ENCODE results near the gene CYP4F2. TPM values are rescaled to one million over a fixed set of nuclear protein-coding genes. Genes with fewer than 3 reads are reported as not detected.

Gene CYP4F2
- total and polyA plus RNA-seq, 4 donors: 7.7 to 186 (median 85.2) TPM

- Histone ChIP-seq H3K4me3 (ENCODE audit: low read depth in 1 of 3, low read length in 3 of 3) (no peak overlapping the region), H3K27ac (ENCODE audit: low read depth in 1 of 2, low read length in 2 of 2) (peak overlapping the region; percentile 77 to 80), H3K27me3 (ENCODE audit: control insufficient read depth in 4 of 4, insufficient read depth in 4 of 4, low read length in 3 of 4) (no peaks in the 10 kb centered on the region), H3K4me1 (ENCODE audit: control insufficient read depth in 4 of 4, insufficient read depth in 4 of 4, low read length in 3 of 4) (peaks cover 6 to 22% (median 16%) of the 10 kb centered on the region in 4 donors), H3K36me3 (ENCODE audit: control insufficient read depth in 4 of 4, insufficient read depth in 3 of 4, low read depth in 1 of 4, low read length in 3 of 4) (no peaks in the 10 kb centered on the region), H3K9ac (ENCODE audit: low read depth in 1 of 2, low read length in 2 of 2) (peak overlapping the region in 1 of 2 donors; percentile 1), H3K9me3 (ENCODE audit: control insufficient read depth in 4 of 4, low read length in 3 of 4) (no peaks in the 10 kb centered on the region)
- no peak for DNase-seq (ENCODE audit: low spot score)
- TF ChIP-seq, protein P1, sequence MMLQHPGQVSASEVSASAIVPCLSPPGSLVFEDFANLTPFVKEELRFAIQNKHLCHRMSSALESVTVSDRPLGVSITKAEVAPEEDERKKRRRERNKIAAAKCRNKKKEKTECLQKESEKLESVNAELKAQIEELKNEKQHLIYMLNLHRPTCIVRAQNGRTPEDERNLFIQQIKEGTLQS (IDR thresholded peaks at IDR 0.05): no peak
- TF ChIP-seq, protein P2, sequence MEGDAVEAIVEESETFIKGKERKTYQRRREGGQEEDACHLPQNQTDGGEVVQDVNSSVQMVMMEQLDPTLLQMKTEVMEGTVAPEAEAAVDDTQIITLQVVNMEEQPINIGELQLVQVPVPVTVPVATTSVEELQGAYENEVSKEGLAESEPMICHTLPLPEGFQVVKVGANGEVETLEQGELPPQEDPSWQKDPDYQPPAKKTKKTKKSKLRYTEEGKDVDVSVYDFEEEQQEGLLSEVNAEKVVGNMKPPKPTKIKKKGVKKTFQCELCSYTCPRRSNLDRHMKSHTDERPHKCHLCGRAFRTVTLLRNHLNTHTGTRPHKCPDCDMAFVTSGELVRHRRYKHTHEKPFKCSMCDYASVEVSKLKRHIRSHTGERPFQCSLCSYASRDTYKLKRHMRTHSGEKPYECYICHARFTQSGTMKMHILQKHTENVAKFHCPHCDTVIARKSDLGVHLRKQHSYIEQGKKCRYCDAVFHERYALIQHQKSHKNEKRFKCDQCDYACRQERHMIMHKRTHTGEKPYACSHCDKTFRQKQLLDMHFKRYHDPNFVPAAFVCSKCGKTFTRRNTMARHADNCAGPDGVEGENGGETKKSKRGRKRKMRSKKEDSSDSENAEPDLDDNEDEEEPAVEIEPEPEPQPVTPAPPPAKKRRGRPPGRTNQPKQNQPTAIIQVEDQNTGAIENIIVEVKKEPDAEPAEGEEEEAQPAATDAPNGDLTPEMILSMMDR (IDR thresholded peaks at IDR 0.05; ENCODE audit: low read depth, low read length, missing input control): no peak
- TF ChIP-seq RXRA (IDR thresholded peaks at IDR 0.05) (no peak), EGR1 (IDR thresholded peaks at IDR 0.05; ENCODE audit: low read depth in 2 of 2) (no peak), HNF4G (IDR thresholded peaks at IDR 0.05) (no peak), NR2F2 (IDR thresholded peaks at IDR 0.05) (no peak), MAX (IDR thresholded peaks at IDR 0.05) (no peak), SP1 (IDR thresholded peaks at IDR 0.05) (no peak), HNF4A (conservative IDR thresholded peaks at IDR 0.05) (no peak), JUND (IDR thresholded peaks at IDR 0.05) (no peak), REST (IDR thresholded peaks at IDR 0.05) (no peak)
- WGBS: 57% methylated on average over 9 of the region's 9 CpGs
These were observed 28.0 kb downstream of the CYP4F2 start for GRCh38 chr19:15869873-15870272.

- no peak for DNase-seq (ENCODE audit: low spot score)
- no peak overlapping the region for H3K9ac ChIP-seq (ENCODE audit: low read depth in 1 of 2, low read length in 2 of 2)
- 4% methylated on average over 3 of the region's 3 CpGs for whole genome bisulfite sequencing
- TF ChIP-seq RXRA (IDR thresholded peaks at IDR 0.05) (peak; percentile 81 to 96), NR2F2 (IDR thresholded peaks at IDR 0.05) (no peak), FOXA1 (IDR thresholded peaks at IDR 0.05) (peak; percentile 88), FOXA2 (IDR thresholded peaks at IDR 0.05) (peak; percentile 94), YY1 (IDR thresholded peaks at IDR 0.05) (peak; percentile 84), SP1 (IDR thresholded peaks at IDR 0.05) (peak; percentile 95), GABPA (IDR thresholded peaks at IDR 0.05 in 1 of 2, conservative IDR thresholded peaks at IDR 0.05 in 1 of 2) (peak; percentile 16 to 69), JUND (IDR thresholded peaks at IDR 0.05) (peak; percentile 64 to 88), REST (IDR thresholded peaks at IDR 0.05) (peak; percentile 90), MAX (IDR thresholded peaks at IDR 0.05) (peak; percentile 95), HNF4A (conservative IDR thresholded peaks at IDR 0.05) (peak; percentile 85 to 92), RAD21 (IDR thresholded peaks at IDR 0.05) (peak; percentile 88 to 89), EGR1 (IDR thresholded peaks at IDR 0.05; ENCODE audit: low read depth in 2 of 2) (peak in 1 of 2 donors; percentile 67), TAF1 (conservative IDR thresholded peaks at IDR 0.05) (peak; percentile 33)
- TF ChIP-seq, protein P1 (IDR thresholded peaks at IDR 0.05): peak; percentile 63
- TF ChIP-seq, protein P2 (IDR thresholded peaks at IDR 0.05; ENCODE audit: low read depth, low read length, missing input control): peak; percentile 87
These were observed 28.7 kb downstream of the CYP4F2 start for GRCh38 chr19:15869109-15869555.

More at GRCh38 chr19:15869109-15869555, 28.7 kb downstream of the CYP4F2 start:
- no peaks in the 10 kb centered on the region for H3K9me3 ChIP-seq (ENCODE audit: control insufficient read depth in 4 of 4, low read length in 3 of 4)
- H3K4me3 ChIP-seq (ENCODE audit: low read depth in 1 of 3, low read length in 3 of 3): no peak overlapping the region
- no peaks in the 10 kb centered on the region for H3K36me3 ChIP-seq (ENCODE audit: control insufficient read depth in 4 of 4, insufficient read depth in 3 of 4, low read depth in 1 of 4, low read length in 3 of 4)
- H3K4me1 ChIP-seq (ENCODE audit: control insufficient read depth in 4 of 4, insufficient read depth in 4 of 4, low read length in 3 of 4): peaks cover 6 to 22% (median 16%) of the 10 kb centered on the region in 4 donors
- H3K27ac ChIP-seq (ENCODE audit: low read depth in 1 of 2, low read length in 2 of 2): peak overlapping the region; percentile 77 to 80
- H3K27me3 ChIP-seq (ENCODE audit: control insufficient read depth in 4 of 4, insufficient read depth in 4 of 4, low read length in 3 of 4): no peaks in the 10 kb centered on the region

Measured in liver (tissue), 9 donors.